ENCODE data around the gene SAPCD2. TPM values are rescaled to one million over a fixed set of nuclear protein-coding genes. Genes with fewer than 3 reads are reported as not detected.

The SAPCD2 gene, protein sequence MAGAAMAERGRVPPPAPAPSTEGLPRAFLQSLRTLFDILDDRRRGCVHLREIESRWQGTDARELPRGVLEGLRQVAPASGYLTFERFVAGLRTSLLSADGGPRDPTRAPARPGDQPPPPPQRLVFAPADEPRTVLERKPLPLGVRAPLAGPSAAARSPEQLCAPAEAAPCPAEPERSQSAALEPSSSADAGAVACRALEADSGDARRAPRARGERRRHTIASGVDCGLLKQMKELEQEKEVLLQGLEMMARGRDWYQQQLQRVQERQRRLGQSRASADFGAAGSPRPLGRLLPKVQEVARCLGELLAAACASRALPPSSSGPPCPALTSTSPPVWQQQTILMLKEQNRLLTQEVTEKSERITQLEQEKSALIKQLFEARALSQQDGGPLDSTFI
- 13.4 to 23.9 TPM (median 21.4 TPM) in 5 replicates for total RNA-seq (2022; extraction: Qiagen RNA extraction)

DNA sequence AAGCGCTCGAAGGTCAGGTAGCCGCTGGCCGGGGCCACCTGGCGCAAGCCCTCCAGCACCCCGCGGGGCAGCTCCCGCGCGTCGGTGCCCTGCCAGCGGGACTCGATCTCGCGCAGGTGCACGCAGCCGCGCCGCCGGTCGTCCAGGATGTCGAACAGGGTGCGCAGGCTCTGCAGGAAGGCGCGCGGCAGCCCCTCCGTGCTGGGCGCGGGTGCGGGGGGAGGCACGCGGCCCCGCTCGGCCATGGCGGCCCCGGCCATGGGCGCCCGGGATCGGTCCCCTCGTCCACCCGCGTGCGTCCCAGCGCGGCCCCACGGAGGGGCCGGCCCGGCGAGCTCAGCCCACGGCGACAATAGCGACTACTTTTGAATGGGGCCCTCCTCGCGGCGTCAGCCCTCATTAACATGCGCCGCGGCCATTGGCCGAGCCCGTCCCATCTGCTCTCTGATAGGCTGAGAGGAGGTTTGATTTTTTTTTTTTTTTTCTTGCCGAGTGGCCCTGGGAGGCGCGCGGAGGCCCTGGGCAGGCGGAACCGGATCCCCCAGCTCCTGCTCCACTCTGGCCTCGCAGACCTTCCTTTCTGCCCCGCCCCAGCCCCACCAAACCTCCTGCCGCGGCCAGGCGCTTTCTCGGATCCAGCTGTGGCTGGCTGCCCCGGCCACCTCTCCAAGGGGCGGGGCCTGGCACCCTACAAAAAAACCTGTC lies at the start of gene SAPCD2:
Gene SAPCD2 (minus strand): TSS at position 357 of the 705 bp plus-strand sequence. CDS start 97 bp downstream, at position 260.

DNA sequence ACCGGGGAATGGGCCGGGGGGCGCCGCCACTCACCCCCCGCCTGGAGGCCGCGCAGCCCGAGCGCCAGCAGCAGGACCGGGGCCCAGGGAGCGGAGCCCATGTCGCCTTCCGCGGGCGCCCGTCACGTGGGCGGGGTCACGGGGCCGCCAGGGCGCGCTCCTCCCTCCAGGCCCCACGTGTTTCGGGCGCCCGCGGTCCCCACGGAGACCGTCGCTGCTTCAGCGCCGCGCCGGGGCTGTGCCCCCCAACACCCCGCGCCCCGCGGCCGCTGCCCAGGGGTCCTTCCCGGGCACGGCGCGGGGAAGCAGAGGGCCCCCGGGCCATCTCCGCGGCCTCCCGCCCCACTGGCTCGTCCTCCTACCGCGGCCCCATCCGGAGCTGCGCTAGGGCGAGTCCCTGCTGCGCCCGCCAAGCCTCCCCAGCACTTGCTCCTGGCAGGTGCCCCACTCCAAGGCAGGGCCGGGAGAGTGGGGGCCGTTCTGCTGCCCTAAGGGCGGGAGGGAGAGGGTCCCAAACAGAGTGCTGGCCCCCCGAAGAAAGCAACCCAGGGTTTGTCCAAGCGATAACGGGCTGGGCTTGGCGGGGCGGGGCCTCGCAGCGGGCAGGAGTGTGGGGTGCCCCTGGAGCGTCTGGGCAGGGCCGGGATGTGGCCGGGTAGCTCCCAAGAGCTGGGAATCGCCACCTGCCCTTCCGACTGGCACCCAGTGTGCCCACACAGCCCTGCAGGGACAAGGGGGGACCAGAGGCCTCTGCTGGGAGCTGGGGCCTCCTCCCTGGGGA lies 44.4 kb upstream of the SAPCD2 start, which contains the start of gene DPP7:
Gene DPP7 (minus strand): TSS at position 121 of the 781 bp plus-strand sequence. CDS start 20 bp downstream, at position 101.

DNA sequence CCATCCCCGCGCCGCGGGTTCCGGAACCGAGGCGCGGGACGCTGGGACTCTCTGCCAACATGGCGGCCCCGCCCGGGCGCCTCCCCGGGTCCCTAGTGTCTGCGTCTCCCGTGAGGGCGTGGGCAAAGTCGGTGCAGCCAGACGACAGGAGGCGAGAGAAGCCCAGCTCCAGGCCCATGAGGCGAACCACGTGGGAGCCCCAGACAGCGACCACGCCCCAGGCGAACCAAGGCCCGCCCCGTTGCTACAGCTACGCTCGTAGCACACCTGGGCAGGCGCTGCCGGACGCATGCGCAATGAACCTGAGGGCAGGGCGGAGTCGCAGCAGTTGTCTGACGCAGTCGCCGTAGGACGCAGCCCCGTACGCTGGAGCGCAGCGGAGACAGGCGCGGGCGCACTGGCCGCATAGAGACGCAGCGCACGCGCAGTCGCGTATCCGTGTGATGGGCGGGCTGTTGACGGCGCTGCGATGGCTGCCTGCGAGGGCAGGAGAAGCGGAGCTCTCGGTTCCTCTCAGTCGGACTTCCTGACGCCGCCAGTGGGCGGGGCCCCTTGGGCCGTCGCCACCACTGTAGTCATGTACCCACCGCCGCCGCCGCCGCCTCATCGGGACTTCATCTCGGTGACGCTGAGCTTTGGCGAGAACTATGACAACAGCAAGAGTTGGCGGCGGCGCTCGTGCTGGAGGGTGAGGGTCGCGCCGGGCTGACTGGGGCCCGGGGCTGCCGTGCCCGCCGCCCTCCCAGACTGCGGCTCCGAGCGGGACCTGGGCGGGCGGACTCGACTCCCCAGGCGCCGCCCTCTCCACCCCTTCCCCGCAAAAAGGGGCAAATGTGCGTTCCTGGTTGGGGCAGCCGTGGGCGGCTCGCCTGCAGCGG lies 16.4 kb upstream of the SAPCD2 start, which contains the start of gene MAN1B1:
Gene MAN1B1 (plus strand): TSS at position 455 of the 878 bp plus-strand sequence. CDS start 15 bp downstream, at position 470.

DNA sequence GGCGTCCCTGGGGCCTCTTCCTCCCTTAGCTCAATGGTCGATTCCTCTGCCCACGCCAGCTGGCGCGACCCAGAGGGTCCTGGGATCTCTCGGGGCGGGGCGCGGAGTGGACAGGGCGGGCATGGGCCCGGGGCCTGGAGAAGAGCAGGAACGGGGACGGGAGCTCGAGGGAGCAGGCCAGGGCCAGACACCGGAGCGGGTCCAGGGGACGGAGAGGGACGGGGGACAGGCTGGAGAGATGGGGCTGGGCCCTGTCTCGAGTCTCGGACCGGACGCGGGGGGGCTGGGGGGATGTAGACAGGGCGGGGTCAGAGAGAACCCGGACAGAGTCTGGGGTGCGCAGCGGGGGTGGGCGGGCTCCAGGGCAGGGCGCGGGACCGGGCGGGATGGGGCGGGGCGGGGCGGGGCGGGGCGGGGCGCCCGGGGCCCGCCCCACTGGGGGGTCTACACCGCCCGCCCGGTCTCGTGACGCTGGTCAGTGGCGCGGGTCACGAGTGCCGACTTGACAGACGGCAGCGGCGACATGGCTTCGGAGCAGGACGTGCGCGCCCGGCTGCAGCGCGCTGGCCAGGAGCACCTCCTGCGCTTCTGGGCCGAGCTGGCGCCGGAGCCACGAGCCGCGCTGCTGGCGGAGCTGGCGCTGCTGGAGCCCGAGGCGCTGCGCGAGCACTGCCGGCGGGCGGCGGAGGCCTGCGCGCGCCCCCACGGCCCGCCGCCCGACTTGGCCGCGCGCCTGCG lies 6.8 kb upstream of the SAPCD2 start, which contains the start of gene UAP1L1:
Gene UAP1L1 (plus strand): TSS at position 508 of the 738 bp plus-strand sequence. CDS start 16 bp downstream, at position 524.

DNA sequence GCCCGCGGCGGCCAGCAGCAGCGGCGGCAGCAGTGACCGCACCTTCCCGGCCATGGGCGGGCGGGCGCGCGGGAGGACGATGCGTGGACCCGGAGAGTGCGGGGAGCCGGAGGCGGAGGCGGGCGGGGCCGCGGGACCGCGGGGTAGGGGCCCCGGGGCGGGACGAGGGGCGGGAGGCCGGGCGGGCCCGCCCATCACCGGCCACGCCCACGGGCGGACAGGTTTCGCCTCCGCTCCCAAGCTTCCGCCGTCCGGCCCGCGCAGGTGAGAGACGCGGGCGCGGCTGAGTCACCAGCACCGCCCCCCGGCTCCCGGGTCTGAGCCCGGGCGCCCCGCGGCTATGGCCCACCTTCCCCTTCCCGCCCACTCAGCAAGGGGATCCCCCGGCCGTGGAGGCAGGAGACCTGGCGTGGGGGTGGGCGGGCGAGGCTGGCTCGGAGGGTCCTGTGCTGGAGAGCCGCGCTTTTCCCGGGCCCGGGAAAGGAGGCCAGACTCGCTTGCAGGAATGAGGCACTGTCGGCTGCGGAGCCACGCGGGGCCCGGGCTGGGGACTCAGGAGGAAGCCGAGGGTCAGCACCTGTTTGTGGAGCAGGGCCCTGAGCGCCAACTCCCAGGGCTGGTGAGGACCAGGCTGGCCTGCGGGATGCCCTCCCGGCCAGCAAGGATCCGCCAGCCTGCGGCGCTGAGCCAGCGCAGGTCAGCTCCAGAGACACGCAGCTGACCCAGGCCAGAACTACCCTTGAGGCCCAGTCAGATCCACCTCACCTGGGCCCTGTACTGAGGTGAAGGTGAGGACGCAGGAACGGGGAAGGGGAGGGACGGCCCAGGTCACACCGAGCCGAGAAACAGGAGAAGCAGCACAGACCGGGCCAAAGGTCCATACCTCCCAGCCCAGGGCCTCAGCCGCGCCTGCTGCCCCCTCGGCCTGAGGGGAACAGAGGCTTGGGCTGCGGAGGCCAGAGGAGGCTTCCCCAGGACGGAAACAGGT lies 16.1 kb downstream of the SAPCD2 start, which contains the start of gene ENTPD2:
Gene ENTPD2 (minus strand): TSS at position 118 of the 988 bp plus-strand sequence. CDS start 64 bp downstream, at position 54.

DNA sequence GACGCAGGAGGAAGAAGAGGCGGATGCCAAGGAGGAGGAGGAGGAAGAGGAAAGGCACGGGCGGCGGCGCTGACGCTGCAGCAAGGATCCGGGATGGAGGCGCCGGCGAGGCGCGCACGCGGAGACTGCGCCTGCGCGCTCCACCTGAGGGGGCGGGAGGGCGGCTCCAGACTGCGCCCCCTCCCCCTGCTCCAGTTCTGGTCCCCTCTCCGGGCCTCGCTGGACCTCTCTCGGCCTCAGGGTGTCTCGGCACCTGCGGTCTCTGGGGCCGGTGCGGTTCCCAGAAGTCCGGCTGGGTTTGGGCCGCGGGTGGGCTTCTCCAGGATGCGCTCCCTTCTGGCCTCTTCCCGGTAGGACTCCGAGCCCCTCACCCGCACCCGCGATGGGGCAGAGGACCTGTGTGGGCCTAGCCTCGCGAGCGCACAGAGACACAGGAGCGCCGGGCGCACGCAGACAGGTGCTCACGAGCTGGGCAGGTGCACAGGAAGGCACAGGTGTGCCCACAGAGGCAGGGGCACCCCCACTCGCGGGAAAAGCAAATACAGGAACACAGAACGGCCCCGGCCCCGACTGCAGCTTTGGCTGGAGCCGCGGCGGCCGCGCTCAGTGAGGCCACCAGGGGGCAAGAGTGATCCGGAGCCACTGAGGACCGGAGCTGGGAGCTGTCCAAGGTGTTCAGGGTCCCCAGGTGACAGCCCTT lies 24.1 kb downstream of the SAPCD2 start, which contains the start of gene NPDC1:
Gene NPDC1 (minus strand): TSS at position 90 of the 700 bp plus-strand sequence. CDS start 188 bp downstream, outside the sequence.

DNA sequence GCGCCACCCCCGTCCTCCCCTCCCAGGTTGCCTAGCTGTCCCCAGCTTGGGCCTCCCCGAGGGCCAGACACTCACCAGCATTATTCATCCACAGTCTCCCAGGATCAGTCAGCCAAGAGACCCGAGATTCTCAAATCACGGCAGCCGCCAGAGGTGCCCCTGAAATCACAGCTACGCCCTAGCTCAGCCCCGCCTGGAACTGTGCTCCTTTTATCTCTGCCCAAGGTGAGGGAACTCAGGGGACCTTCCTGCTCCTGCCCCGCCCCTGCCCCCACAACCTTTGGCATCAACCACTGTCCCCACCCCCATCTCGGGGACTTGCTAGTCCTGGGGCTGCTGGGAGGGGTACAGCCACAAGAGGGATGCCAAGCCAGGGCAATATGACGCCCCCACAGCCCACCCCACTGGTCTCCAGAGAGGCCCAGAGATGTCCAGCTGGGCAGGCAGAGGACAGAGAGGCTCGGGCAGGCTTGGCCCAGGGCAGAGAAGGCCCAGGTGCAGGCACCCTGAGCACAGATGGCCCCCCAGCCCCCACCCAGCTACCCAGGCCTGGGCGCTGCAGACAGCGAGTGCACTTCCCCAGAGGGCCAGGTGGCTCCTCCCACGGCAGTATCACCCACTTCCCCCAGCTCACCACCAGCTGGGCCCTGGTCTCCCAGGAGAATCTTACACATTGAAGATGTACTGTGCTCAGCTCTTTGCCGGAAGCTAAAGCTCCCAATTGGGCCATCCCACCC lies 38.3 kb downstream of the SAPCD2 start, which contains the start of gene FUT7:
Gene FUT7 (minus strand): TSS at position 185 of the 737 bp plus-strand sequence. CDS start 97 bp downstream, at position 88.

DNA sequence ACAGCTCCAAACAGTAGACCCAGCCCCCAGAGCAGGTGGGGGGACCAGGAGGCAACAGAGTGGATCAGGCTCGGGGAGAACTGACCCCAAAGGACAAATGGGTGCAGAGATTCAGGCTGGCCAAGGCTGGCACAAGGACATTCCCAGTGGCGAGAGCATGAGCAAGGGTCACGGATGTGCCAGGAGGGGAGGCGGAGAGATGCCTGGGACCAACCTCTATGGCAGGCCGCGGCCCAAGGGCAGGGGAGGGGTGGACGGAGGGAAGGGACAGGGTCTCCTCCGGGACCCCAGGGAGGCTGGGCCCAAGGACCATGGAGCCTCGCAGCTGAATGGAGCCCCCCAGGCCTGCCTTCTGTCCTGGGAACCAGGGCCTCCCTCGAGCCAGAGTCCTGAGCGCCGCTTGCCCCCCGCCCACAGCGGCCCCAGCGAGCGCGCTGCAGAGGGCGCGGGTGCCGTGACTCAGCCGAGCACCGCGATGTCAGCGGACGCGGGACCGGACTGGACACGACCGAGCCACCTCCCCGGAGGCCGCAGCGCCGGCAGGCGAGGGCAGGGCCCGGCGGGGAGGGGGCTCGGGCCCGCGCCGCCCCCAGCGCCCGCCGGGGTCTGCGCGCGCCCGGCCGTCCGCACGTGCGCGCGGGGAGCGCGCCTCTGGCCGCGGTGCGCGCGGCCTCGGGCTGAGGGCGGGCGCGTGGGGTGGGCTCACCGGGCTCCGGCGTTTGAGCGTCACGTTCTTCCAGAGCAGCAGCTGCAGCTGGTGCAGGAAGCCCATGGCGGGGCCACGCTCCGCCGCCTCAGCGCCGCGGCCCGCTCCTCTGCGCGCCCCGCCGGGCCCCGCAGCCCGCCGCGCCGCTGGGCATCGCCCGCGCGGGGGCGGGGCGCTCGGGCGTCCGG lies 42.7 kb downstream of the SAPCD2 start, which contains the start of gene ABCA2:
Gene ABCA2 (minus strand): TSS at position 869 of the 894 bp plus-strand sequence. CDS start 97 bp downstream, at position 772.

Other genes starting within 250 kb of the SAPCD2 start
- gene AJM1, start 228.1 kb downstream of the SAPCD2 start, total RNA-seq (2022; extraction: Qiagen RNA extraction), result 3.2 to 4.8 TPM (median 4.3 TPM) in 5 replicates
- gene PHPT1, start 221.1 kb downstream of the SAPCD2 start, total RNA-seq (2022; extraction: Qiagen RNA extraction), result 263 to 301 TPM (median 279 TPM) in 5 replicates
- gene MAMDC4, start 218.2 kb downstream of the SAPCD2 start, total RNA-seq (2022; extraction: Qiagen RNA extraction), result 1.3 to 4.3 TPM (median 3.4 TPM) in 5 replicates
- gene EDF1, start 204.2 kb downstream of the SAPCD2 start, total RNA-seq (2022; extraction: Qiagen RNA extraction), result 486 to 542 TPM (median 487 TPM) in 5 replicates
- gene TRAF2, start 184.0 kb downstream of the SAPCD2 start, total RNA-seq (2022; extraction: Qiagen RNA extraction), result 34.2 to 59.3 TPM (median 51.5 TPM) in 5 replicates
- gene FBXW5, start 125.8 kb downstream of the SAPCD2 start, total RNA-seq (2022; extraction: Qiagen RNA extraction), result 57.0 to 103 TPM (median 97.7 TPM) in 5 replicates
- 0.42 to 1.4 TPM (median 1.0 TPM) in 5 replicates for gene C8G, start 125.3 kb downstream of the SAPCD2 start, total RNA-seq (2022; extraction: Qiagen RNA extraction)
- gene LCN12, start 118.3 kb downstream of the SAPCD2 start, total RNA-seq (2022; extraction: Qiagen RNA extraction), result 0.48 to 1.6 TPM (median 1.3 TPM) in 5 replicates
- gene PTGDS, start 93.1 kb downstream of the SAPCD2 start, total RNA-seq (2022; extraction: Qiagen RNA extraction), result 0.28 to 1.4 TPM (median 0.77 TPM) in 5 replicates
- gene LCNL1, start 87.6 kb downstream of the SAPCD2 start, total RNA-seq (2022; extraction: Qiagen RNA extraction), result 0.03 to 0.31 TPM (median 0.18 TPM) in 5 replicates
- gene PAXX, start 78.1 kb downstream of the SAPCD2 start, total RNA-seq (2022; extraction: Qiagen RNA extraction), result 43.1 to 70.9 TPM (median 62.8 TPM) in 5 replicates
- gene CLIC3, start 74.0 kb downstream of the SAPCD2 start, total RNA-seq (2022; extraction: Qiagen RNA extraction), result 3.3 to 6.7 TPM (median 5.0 TPM) in 5 replicates
- gene ABCA2, start 42.3 kb downstream of the SAPCD2 start, total RNA-seq (2022; extraction: Qiagen RNA extraction), result 12.4 to 27.7 TPM (median 24.8 TPM) in 5 replicates
- gene FUT7, start 38.5 kb downstream of the SAPCD2 start, total RNA-seq (2022; extraction: Qiagen RNA extraction), result 0.04 to 0.10 TPM (median 0.05 TPM) in 4 of 5 replicates, not detected in the other
- gene NPDC1, start 24.4 kb downstream of the SAPCD2 start, total RNA-seq (2022; extraction: Qiagen RNA extraction), result 34.4 to 84.3 TPM (median 78.9 TPM) in 5 replicates
- gene ENTPD2, start 16.5 kb downstream of the SAPCD2 start, total RNA-seq (2022; extraction: Qiagen RNA extraction), result 3.1 to 6.4 TPM (median 5.4 TPM) in 5 replicates
- gene UAP1L1, start 7.0 kb upstream of the SAPCD2 start, total RNA-seq (2022; extraction: Qiagen RNA extraction), result 8.1 to 15.8 TPM (median 11.1 TPM) in 5 replicates
- gene MAN1B1, start 16.4 kb upstream of the SAPCD2 start, total RNA-seq (2022; extraction: Qiagen RNA extraction), result 36.8 to 53.3 TPM (median 51.6 TPM) in 5 replicates
- 67.5 to 115 TPM (median 108 TPM) in 5 replicates for gene DPP7, start 44.2 kb upstream of the SAPCD2 start, total RNA-seq (2022; extraction: Qiagen RNA extraction)
- gene GRIN1, start 68.6 kb upstream of the SAPCD2 start, total RNA-seq (2022; extraction: Qiagen RNA extraction), result 0.16 to 0.41 TPM (median 0.32 TPM) in 5 replicates
- gene LRRC26, start 99.5 kb upstream of the SAPCD2 start, total RNA-seq (2022; extraction: Qiagen RNA extraction), result 0.19 to 1.5 TPM (median 0.77 TPM) in 5 replicates
- not detected in 5 replicates for gene TMEM210, start 101.5 kb upstream of the SAPCD2 start, total RNA-seq (2022; extraction: Qiagen RNA extraction)
- gene ANAPC2, start 118.0 kb upstream of the SAPCD2 start, total RNA-seq (2022; extraction: Qiagen RNA extraction), result 20.3 to 35.3 TPM (median 31.4 TPM) in 5 replicates
- 99.1 to 134 TPM (median 125 TPM) in 5 replicates for gene SSNA1, start 118.1 kb upstream of the SAPCD2 start, total RNA-seq (2022; extraction: Qiagen RNA extraction)
- 6.4 to 11.2 TPM (median 10.5 TPM) in 5 replicates for gene TPRN, start 130.2 kb upstream of the SAPCD2 start, total RNA-seq (2022; extraction: Qiagen RNA extraction)
- gene TMEM203, start 135.1 kb upstream of the SAPCD2 start, total RNA-seq (2022; extraction: Qiagen RNA extraction), result 34.6 to 42.9 TPM (median 39.6 TPM) in 5 replicates
- gene NDOR1, start 135.1 kb upstream of the SAPCD2 start, total RNA-seq (2022; extraction: Qiagen RNA extraction), result 8.1 to 18.5 TPM (median 15.8 TPM) in 5 replicates
- gene RNF208, start 151.7 kb upstream of the SAPCD2 start, total RNA-seq (2022; extraction: Qiagen RNA extraction), result 1.2 to 2.2 TPM (median 2.0 TPM) in 5 replicates
- 3.6 to 5.1 TPM (median 4.6 TPM) in 5 replicates for gene CYSRT1, start 154.6 kb upstream of the SAPCD2 start, total RNA-seq (2022; extraction: Qiagen RNA extraction)
- 0.14 to 0.28 TPM (median 0.21 TPM) in 5 replicates for gene RNF224, start 156.9 kb upstream of the SAPCD2 start, total RNA-seq (2022; extraction: Qiagen RNA extraction)
- 0.05 to 0.11 TPM (median 0.06 TPM) in 5 replicates for gene SLC34A3, start 160.3 kb upstream of the SAPCD2 start, total RNA-seq (2022; extraction: Qiagen RNA extraction)
- gene TUBB4B, start 170.7 kb upstream of the SAPCD2 start, total RNA-seq (2022; extraction: Qiagen RNA extraction), result 618 to 867 TPM (median 780 TPM) in 5 replicates
- gene STPG3, start 180.7 kb upstream of the SAPCD2 start, total RNA-seq (2022; extraction: Qiagen RNA extraction), result not detected in 5 replicates
- 41.3 to 57.7 TPM (median 53.2 TPM) in 5 replicates for gene NELFB, start 184.8 kb upstream of the SAPCD2 start, total RNA-seq (2022; extraction: Qiagen RNA extraction)
- 16.3 to 27.6 TPM (median 24.2 TPM) in 5 replicates for gene TOR4A, start 207.2 kb upstream of the SAPCD2 start, total RNA-seq (2022; extraction: Qiagen RNA extraction)
- 1.7 to 3.0 TPM (median 2.9 TPM) in 5 replicates for gene NRARP, start 231.7 kb upstream of the SAPCD2 start, total RNA-seq (2022; extraction: Qiagen RNA extraction)

Measured in A549 treated with dexamethasone at 1 μM for 4 hours (cell line).